ENCODE results near the gene KTN1.

Gene KTN1

DNA sequence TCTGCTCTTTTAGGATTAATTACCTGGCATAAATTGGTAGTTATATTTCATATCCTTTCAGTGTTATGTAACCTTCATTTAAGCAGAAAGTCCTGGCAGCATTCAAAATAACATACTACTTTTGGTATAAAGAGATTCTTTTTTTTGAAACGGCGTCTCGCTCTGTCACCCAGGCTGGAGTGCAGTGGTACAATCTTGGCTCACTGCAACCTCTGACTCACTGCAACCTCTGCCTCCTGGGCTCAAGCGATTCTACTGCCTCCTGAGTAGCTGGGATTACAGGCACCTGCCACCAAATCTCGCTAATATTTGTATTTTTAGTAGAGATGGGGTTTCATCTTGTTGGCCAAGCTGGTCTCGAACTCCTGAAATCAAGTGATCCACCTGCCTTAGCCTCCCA is 9.2 kb downstream of the KTN1 start:
- Histone ChIP-seq H3K4me2 (ENCODE audit: low read depth, low read length, poor library complexity, severe bottlenecking) (no peak overlapping the region), H3K9me3 (ENCODE audit: insufficient read depth, low read depth, low read length) (no peaks in the 10 kb centered on the region), H4K20me1 (ENCODE audit: insufficient read depth, low read length, poor library complexity, severe bottlenecking) (peaks cover 85% of the 10 kb centered on the region), H3K27me3 (ENCODE audit: insufficient read depth, low read length, poor library complexity, severe bottlenecking) (no peaks in the 10 kb centered on the region), H3K9me2 (replicated peaks; ENCODE audit: low read depth, low read length) (no peaks in the 10 kb centered on the region), H2AFZ (ENCODE audit: low read length) (no peak overlapping the region), H3K4me3 (ENCODE audit: low read length, poor library complexity, severe bottlenecking) (no peak overlapping the region), H3F3A (ENCODE audit: low read depth) (no peaks in the 10 kb centered on the region; the same call in 1 of the 2 replicates), H3K4me1 (ENCODE audit: insufficient read depth, low read length, poor library complexity, severe bottlenecking) (peaks cover 45% of the 10 kb centered on the region), H3K79me2 (ENCODE audit: insufficient read depth, low read length) (peaks cover 97% of the 10 kb centered on the region), H3K36me3 (ENCODE audit: insufficient read depth, low read length) (no peaks in the 10 kb centered on the region), H3K9ac (ENCODE audit: low read depth, low read length, poor library complexity, severe bottlenecking) (no peak overlapping the region)
- TF ChIP-seq EZH2phosphoT487 (IDR thresholded peaks at IDR 0.05; ENCODE audit: borderline replicate concordance): no peak

DNA sequence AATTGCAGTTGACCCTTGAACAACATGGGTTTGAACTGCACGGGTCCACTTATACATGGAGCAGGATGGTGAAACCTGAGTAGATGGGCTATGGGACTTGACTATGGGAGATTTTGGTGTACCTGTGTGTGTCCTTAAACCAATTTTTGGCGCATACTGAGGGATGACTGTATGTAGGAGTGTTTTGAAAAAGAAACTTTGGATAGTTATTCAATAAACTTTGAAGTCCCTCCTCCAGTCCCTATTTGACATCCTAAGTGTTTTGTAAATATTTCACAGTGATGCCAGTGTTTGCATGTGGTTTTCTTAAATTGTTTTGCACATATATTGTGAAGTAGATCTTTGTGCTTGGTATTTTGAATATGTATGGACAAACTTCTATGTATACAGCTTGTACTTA is 12.4 kb downstream of the KTN1 start:
- Histone ChIP-seq H3K27me3 (ENCODE audit: insufficient read depth, low read length, poor library complexity, severe bottlenecking) (no peaks in the 10 kb centered on the region), H4K20me1 (ENCODE audit: insufficient read depth, low read length, poor library complexity, severe bottlenecking) (peaks cover 68% of the 10 kb centered on the region), H3K4me3 (ENCODE audit: low read length, poor library complexity, severe bottlenecking) (no peak overlapping the region), H3K36me3 (ENCODE audit: insufficient read depth, low read length) (no peaks in the 10 kb centered on the region), H3K4me2 (ENCODE audit: low read depth, low read length, poor library complexity, severe bottlenecking) (no peak overlapping the region), H3F3A (ENCODE audit: low read depth) (no peaks in the 10 kb centered on the region; the same call in 1 of the 2 replicates), H3K4me1 (ENCODE audit: insufficient read depth, low read length, poor library complexity, severe bottlenecking) (peaks cover 19% of the 10 kb centered on the region), H3K9me2 (replicated peaks; ENCODE audit: low read depth, low read length) (no peaks in the 10 kb centered on the region), H3K79me2 (ENCODE audit: insufficient read depth, low read length) (peaks cover 95% of the 10 kb centered on the region), H3K9me3 (ENCODE audit: insufficient read depth, low read depth, low read length) (no peaks in the 10 kb centered on the region), H2AFZ (ENCODE audit: low read length) (no peak overlapping the region), H3K9ac (ENCODE audit: low read depth, low read length, poor library complexity, severe bottlenecking) (no peak overlapping the region)
- no peak for TF ChIP-seq EZH2phosphoT487 (IDR thresholded peaks at IDR 0.05; ENCODE audit: borderline replicate concordance)
- TF ChIP-seq, protein P1, sequence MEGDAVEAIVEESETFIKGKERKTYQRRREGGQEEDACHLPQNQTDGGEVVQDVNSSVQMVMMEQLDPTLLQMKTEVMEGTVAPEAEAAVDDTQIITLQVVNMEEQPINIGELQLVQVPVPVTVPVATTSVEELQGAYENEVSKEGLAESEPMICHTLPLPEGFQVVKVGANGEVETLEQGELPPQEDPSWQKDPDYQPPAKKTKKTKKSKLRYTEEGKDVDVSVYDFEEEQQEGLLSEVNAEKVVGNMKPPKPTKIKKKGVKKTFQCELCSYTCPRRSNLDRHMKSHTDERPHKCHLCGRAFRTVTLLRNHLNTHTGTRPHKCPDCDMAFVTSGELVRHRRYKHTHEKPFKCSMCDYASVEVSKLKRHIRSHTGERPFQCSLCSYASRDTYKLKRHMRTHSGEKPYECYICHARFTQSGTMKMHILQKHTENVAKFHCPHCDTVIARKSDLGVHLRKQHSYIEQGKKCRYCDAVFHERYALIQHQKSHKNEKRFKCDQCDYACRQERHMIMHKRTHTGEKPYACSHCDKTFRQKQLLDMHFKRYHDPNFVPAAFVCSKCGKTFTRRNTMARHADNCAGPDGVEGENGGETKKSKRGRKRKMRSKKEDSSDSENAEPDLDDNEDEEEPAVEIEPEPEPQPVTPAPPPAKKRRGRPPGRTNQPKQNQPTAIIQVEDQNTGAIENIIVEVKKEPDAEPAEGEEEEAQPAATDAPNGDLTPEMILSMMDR (conservative IDR thresholded peaks at IDR 0.05; ENCODE audit: low read length): no peak

DNA sequence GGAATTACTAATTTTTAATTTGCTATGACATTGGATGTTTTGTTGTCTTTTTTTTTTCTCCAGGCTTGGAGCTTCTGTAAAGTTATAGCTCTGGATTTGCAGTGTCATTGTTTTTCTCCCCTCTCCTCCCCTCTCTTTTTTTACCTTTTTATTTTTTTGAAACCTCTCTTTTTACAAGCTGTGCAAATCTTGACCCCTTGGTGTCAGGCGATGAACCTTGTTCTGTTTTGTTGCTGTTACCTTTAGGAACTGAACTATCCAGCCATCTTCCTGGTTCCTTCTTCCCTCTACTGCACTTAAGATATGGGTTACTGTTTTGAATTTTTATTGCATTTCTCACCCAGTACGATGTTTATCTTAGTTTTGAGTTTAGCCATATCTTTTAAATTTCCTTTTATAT is 13.7 kb downstream of the KTN1 start:
- no peaks in the 10 kb centered on the region for H3K9me2 ChIP-seq (replicated peaks; ENCODE audit: low read depth, low read length)
- peaks cover 94% of the 10 kb centered on the region for H3K79me2 ChIP-seq (ENCODE audit: insufficient read depth, low read length)
- H3K9ac ChIP-seq (ENCODE audit: low read depth, low read length, poor library complexity, severe bottlenecking): no peak overlapping the region
- H3K4me2 ChIP-seq (ENCODE audit: low read depth, low read length, poor library complexity, severe bottlenecking): no peak overlapping the region
- no peak overlapping the region for H2AFZ ChIP-seq (ENCODE audit: low read length)
- no peak for TF ChIP-seq EZH2phosphoT487 (IDR thresholded peaks at IDR 0.05; ENCODE audit: borderline replicate concordance)
- TF ChIP-seq, protein P1 (conservative IDR thresholded peaks at IDR 0.05; ENCODE audit: low read length): no peak
- no peaks in the 10 kb centered on the region for H3F3A ChIP-seq (ENCODE audit: low read depth)
- no peaks in the 10 kb centered on the region for H3K9me3 ChIP-seq (ENCODE audit: insufficient read depth, low read depth, low read length)
- H4K20me1 ChIP-seq (ENCODE audit: insufficient read depth, low read length, poor library complexity, severe bottlenecking): peaks cover 60% of the 10 kb centered on the region
- no peaks in the 10 kb centered on the region for H3K36me3 ChIP-seq (ENCODE audit: insufficient read depth, low read length)
- no peaks in the 10 kb centered on the region for H3K27me3 ChIP-seq (ENCODE audit: insufficient read depth, low read length, poor library complexity, severe bottlenecking)
- H3K4me3 ChIP-seq (ENCODE audit: low read length, poor library complexity, severe bottlenecking): no peak overlapping the region
- H3K4me1 ChIP-seq (ENCODE audit: insufficient read depth, low read length, poor library complexity, severe bottlenecking): peaks cover 14% of the 10 kb centered on the region

DNA sequence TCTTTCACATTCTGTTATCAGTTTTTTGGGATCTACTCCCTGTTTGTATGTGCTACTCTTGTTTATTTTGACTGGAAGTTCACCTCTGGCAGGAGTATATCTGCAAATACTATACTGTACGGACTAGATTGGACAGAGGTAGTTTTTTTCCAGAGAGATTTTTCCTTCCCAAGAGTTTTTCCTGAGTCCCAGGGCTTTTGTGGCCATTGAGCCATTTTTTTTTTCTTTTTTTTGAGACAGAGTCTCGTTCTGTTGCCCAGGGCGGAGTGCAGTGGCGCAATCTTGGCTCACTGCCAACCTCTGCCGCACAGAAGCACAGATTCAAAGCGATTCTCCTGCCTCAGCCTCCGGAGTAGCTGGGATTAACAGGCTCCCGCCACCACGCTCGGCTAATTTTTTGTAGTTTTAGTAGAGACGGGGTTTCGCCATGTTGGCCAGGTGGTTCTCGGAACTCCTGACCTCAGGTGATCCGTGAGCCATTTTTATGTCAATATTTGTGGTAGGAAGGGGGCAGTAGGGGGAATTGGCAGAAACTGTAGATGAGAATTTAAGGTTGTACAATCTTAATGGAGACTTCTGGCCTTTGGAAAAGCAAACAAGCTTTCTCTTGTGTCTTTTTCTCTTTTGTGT is 19.4 kb downstream of the KTN1 start:
- peaks cover 9% of the 10 kb centered on the region for H3K4me1 ChIP-seq (ENCODE audit: insufficient read depth, low read length, poor library complexity, severe bottlenecking)
- H3K79me2 ChIP-seq (ENCODE audit: insufficient read depth, low read length): peaks cover 96% of the 10 kb centered on the region
- peaks cover 3% of the 10 kb centered on the region; the same call in 1 of the 2 replicates for H3K36me3 ChIP-seq (ENCODE audit: insufficient read depth, low read length)
- H3K4me3 ChIP-seq (ENCODE audit: low read length, poor library complexity, severe bottlenecking): no peak overlapping the region
- no peaks in the 10 kb centered on the region for H3K9me2 ChIP-seq (replicated peaks; ENCODE audit: low read depth, low read length)
- no peak overlapping the region for H2AFZ ChIP-seq (ENCODE audit: low read length)
- no peak for TF ChIP-seq EZH2phosphoT487 (IDR thresholded peaks at IDR 0.05; ENCODE audit: borderline replicate concordance)
- TF ChIP-seq, protein P1 (conservative IDR thresholded peaks at IDR 0.05; ENCODE audit: low read length): no peak
- H3K9ac ChIP-seq (ENCODE audit: low read depth, low read length, poor library complexity, severe bottlenecking): no peak overlapping the region
- no peaks in the 10 kb centered on the region for H3K27me3 ChIP-seq (ENCODE audit: insufficient read depth, low read length, poor library complexity, severe bottlenecking)
- H3F3A ChIP-seq (ENCODE audit: low read depth): no peaks in the 10 kb centered on the region
- H4K20me1 ChIP-seq (ENCODE audit: insufficient read depth, low read length, poor library complexity, severe bottlenecking): peaks cover 53% of the 10 kb centered on the region
- H3K4me2 ChIP-seq (ENCODE audit: low read depth, low read length, poor library complexity, severe bottlenecking): no peak overlapping the region
- H3K9me3 ChIP-seq (ENCODE audit: insufficient read depth, low read depth, low read length): no peaks in the 10 kb centered on the region

Data from Loucy (cell line).